Stimulated activated naive CD4-positive, alpha-beta T cell (primary cell): ENCODE data around the gene ZNF385B.

ENCODE experiments used
- DNase-seq, 6 experiments: peaks; one replicate each; lab custom pipeline; 2025; lab: John Stamatoyannopoulos, UW

ZNF385B gene

GRCh38 chr2:179581605-179582004 lies 279.8 kb downstream of the ZNF385B start:
- no peak for DNase-seq

- DNase-seq: no peak
These were observed 280.9 kb downstream of the ZNF385B start for GRCh38 chr2:179580378-179581146.

- no peak for DNase-seq
These were observed 281.6 kb downstream of the ZNF385B start for GRCh38 chr2:179579800-179580199.

- DNase-seq: no peak
These were observed 283.1 kb downstream of the ZNF385B start for GRCh38 chr2:179578171-179578916.

GRCh38 chr2:179574061-179574519 lies 287.3 kb downstream of the ZNF385B start:
- no peak for DNase-seq

- no peak for DNase-seq
These were observed 288.9 kb downstream of the ZNF385B start for GRCh38 chr2:179572544-179572943.

GRCh38 chr2:179571721-179572120 lies 289.7 kb downstream of the ZNF385B start:
- no peak for DNase-seq

- DNase-seq: no peak
These were observed 290.2 kb downstream of the ZNF385B start for GRCh38 chr2:179571252-179571651.

- DNase-seq: no peak
These were observed 291.6 kb downstream of the ZNF385B start for GRCh38 chr2:179569831-179570233.

- no peak for DNase-seq
These were observed 295.6 kb downstream of the ZNF385B start for GRCh38 chr2:179565807-179566206.

- DNase-seq: no peak
These were observed 299.0 kb downstream of the ZNF385B start for GRCh38 chr2:179562330-179562885.

- DNase-seq: no peak
These were observed 299.7 kb downstream of the ZNF385B start for GRCh38 chr2:179561702-179562101.

- no peak for DNase-seq
These were observed 301.1 kb downstream of the ZNF385B start for GRCh38 chr2:179560257-179560735.

GRCh38 chr2:179559108-179559806 lies 302.2 kb downstream of the ZNF385B start:
- DNase-seq: no peak

- DNase-seq: no peak
These were observed 303.1 kb downstream of the ZNF385B start for GRCh38 chr2:179558010-179558934.

- no peak for DNase-seq
These were observed 305.0 kb downstream of the ZNF385B start for GRCh38 chr2:179556425-179556824.

- DNase-seq: no peak
These were observed 305.6 kb downstream of the ZNF385B start for GRCh38 chr2:179555691-179556283.

GRCh38 chr2:179554639-179555386 lies 306.6 kb downstream of the ZNF385B start:
- DNase-seq: no peak

GRCh38 chr2:179553382-179553781 lies 308.0 kb downstream of the ZNF385B start:
- DNase-seq: no peak

GRCh38 chr2:179551539-179552045 lies 309.8 kb downstream of the ZNF385B start:
- no peak for DNase-seq
